ENCODE data around the gene DNAJB9. TPM values are rescaled to one million over a fixed set of nuclear protein-coding genes. Genes with fewer than 3 reads are reported as not detected.

DNAJB9 gene
- total and polyA plus RNA-seq, 2 experiments from 2014 or later: 7.3 to 16.0 TPM

DNA sequence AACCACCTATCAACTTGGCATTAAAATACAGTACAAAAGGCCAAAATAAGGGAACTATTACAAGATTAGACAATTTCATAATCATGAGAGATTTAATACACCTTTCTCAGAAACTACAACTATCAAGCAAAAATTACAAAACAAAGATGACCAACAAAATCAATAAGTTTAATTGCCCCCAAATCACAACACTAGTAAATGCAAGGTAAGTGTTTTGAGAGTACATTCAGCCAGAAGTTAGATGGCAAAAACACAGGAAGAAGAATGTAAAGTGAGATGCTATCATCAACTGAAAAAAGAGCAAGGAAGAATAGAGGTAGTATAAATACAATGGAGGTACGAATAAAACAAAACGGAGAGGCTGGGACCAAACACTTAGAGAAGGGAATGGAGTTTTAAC is 46.9 kb upstream of the DNAJB9 start:
- no peaks in the 10 kb centered on the region for H4K20me1 ChIP-seq (replicated peaks; ENCODE audit: insufficient read depth)
- H2AFZ ChIP-seq: no peak overlapping the region
- peak overlapping the region; percentile 68 for H3K4me2 ChIP-seq
- H3K36me3 ChIP-seq (ENCODE audit: insufficient read depth): no peaks in the 10 kb centered on the region
- H3K36me3 Mint-ChIP-seq (ENCODE audit: low read depth): peaks cover 3% of the 10 kb centered on the region; the same call in 1 of the 3 replicates
- no peak for DNase-seq (ENCODE audit: low spot score)
- H3K9me2 ChIP-seq (ENCODE audit: insufficient read depth): no peaks in the 10 kb centered on the region
- peaks cover 60% of the 10 kb centered on the region for H3K79me2 ChIP-seq (replicated peaks; ENCODE audit: insufficient read depth)
- H3K27me3 ChIP-seq (ENCODE audit: insufficient read depth): no peaks in the 10 kb centered on the region
- no peak overlapping the region; the same call in 2 of the 3 replicates for H3K4me3 Mint-ChIP-seq
- peaks cover 4% of the 10 kb centered on the region for H3K27me3 Mint-ChIP-seq (ENCODE audit: insufficient read depth, low read depth, poor library complexity)
- H3K27ac ChIP-seq (ENCODE audit: low read depth): no peak overlapping the region
- H3F3A ChIP-seq (replicated peaks; ENCODE audit: low read depth): peaks cover 8% of the 10 kb centered on the region; the same call in 1 of the 2 replicates
- no peak for ATAC-seq
- no peaks in the 10 kb centered on the region; the same call in 2 of the 3 replicates for H3K9me3 Mint-ChIP-seq
- H3K4me3 ChIP-seq: peak overlapping the region; percentile 37
- no peak overlapping the region for H3K27ac Mint-ChIP-seq
- TF ChIP-seq EZH2 (IDR thresholded peaks at IDR 0.05; ENCODE audit: low read depth, unreplicated experiment) (no peak), EZH2phosphoT487 (IDR thresholded peaks at IDR 0.05; ENCODE audit: unreplicated experiment) (no peak)
- TF ChIP-seq, protein P1, sequence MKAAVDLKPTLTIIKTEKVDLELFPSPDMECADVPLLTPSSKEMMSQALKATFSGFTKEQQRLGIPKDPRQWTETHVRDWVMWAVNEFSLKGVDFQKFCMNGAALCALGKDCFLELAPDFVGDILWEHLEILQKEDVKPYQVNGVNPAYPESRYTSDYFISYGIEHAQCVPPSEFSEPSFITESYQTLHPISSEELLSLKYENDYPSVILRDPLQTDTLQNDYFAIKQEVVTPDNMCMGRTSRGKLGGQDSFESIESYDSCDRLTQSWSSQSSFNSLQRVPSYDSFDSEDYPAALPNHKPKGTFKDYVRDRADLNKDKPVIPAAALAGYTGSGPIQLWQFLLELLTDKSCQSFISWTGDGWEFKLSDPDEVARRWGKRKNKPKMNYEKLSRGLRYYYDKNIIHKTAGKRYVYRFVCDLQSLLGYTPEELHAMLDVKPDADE (IDR thresholded peaks at IDR 0.05): no peak
- peaks cover 46% of the 10 kb centered on the region for H3K4me1 Mint-ChIP-seq
- peaks cover 47% of the 10 kb centered on the region for H3K4me1 ChIP-seq (ENCODE audit: insufficient read depth)

DNA sequence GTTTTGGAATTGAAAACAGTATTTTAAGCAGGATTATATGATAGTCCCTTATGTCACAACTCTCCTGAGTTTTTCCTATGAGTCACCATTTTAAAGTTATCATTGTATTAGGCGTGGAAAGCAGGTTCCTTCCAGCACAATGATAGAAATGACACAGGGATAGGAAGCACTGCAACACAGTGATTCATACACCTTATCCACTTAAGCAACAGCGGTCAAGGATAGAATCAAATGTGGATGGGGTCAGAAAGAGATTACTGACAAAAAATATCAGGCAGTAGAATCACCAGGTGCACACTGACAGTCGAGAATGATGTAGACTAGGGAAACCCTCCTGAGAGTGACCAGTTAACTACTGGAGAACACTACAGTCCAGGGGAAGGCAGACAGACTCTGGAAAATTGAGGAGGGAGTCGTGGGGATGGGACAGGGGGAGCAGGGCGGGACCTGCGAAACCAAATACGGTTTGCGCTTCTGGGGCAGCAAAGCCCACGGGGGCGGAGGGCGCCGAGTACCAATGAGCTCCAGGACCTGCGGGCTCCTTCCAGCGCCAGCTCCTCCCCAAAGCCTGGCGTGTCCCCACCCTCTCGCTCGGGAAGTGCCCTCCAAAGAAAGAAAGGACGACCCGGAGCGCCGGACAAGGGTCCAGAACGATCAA is 44.2 kb upstream of the DNAJB9 start:
- TF ChIP-seq JUNB (IDR thresholded peaks at IDR 0.05; ENCODE audit: unreplicated experiment): no peak
- peak overlapping the region; percentile 44 for H2AFZ ChIP-seq
- peak overlapping the region; percentile 68 for H3K4me3 ChIP-seq
- Mint-ChIP-seq H3K36me3 (ENCODE audit: low read depth) (no peaks in the 10 kb centered on the region), H3K4me3 (peak overlapping the region; percentile 87), H3K4me1 (peaks cover 43% of the 10 kb centered on the region), H3K27ac (peak overlapping the region; percentile 97), H3K27me3 (ENCODE audit: insufficient read depth, low read depth, poor library complexity) (peaks cover 4% of the 10 kb centered on the region), H3K9me3 (no peaks in the 10 kb centered on the region)
- H3F3A ChIP-seq (replicated peaks; ENCODE audit: low read depth): peaks cover 8% of the 10 kb centered on the region; the same call in 1 of the 2 replicates
- no peaks in the 10 kb centered on the region for H4K20me1 ChIP-seq (replicated peaks; ENCODE audit: insufficient read depth)
- H3K4me1 ChIP-seq (ENCODE audit: insufficient read depth): peaks cover 47% of the 10 kb centered on the region
- H3K9me2 ChIP-seq (ENCODE audit: insufficient read depth): no peaks in the 10 kb centered on the region
- H3K27ac ChIP-seq (ENCODE audit: low read depth): peak overlapping the region; percentile 93
- no peaks in the 10 kb centered on the region for H3K36me3 ChIP-seq (ENCODE audit: insufficient read depth)
- H3K79me2 ChIP-seq (replicated peaks; ENCODE audit: insufficient read depth): peaks cover 43% of the 10 kb centered on the region
- H3K4me2 ChIP-seq: peak overlapping the region; percentile 82
- DNase-seq (ENCODE audit: low spot score) (peak; percentile 85), ATAC-seq (peak; percentile 78)
- no peaks in the 10 kb centered on the region for H3K27me3 ChIP-seq (ENCODE audit: insufficient read depth)

DNA sequence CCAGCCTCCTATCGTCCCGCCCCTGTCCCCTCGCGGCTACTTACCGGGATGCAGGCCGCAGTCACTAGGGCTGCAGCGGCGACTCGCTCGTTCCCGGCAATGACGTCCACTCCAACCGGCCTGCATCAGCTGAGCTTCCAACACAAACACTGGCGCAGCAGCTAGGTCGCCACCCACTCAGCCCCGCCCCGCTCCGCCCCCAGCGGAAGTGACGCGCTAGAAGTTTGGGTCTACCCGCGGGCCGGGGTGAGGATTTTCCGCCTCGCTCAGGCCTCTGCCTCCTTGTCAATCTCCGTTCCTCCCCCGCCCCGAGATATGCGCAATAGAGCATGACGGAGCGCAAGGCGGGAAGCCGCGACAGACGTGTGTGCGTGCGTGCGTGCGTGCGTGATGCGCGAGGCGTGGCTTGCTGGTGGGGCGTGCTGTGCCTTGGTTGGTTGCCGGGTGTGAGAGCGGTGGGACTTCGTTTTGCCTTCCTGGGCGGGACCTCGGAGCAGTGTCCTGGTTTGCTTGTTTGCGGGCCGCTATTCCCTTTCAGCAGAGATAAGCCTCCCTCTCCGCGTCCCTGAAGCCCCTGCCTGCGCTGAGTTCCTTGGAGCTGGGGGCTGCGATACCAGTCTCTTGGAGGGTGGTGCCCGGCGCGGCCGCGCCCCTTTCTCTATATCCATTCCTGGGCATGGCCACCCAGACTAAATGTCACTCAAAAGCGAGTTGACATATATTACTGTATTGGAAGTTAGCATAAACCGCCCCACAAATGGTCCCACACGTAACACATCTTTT is 43.5 kb upstream of the DNAJB9 start, which contains the start of gene PNPLA8:
Gene PNPLA8, minus strand, starts transcription at position 151 of the 783 bp plus-strand sequence. CDS start 10,644 bp downstream, outside the sequence.
- H3K36me3 Mint-ChIP-seq (ENCODE audit: low read depth): no peaks in the 10 kb centered on the region
- peaks cover 4% of the 10 kb centered on the region for H3K27me3 Mint-ChIP-seq (ENCODE audit: insufficient read depth, low read depth, poor library complexity)
- Histone ChIP-seq H3K27ac (ENCODE audit: low read depth) (peak within 1 kb of the TSS; percentile 93), H2AFZ (peak within 1 kb of the TSS; percentile 86), H3K9me2 (ENCODE audit: insufficient read depth) (no peaks in the 10 kb centered on the region), H3K4me1 (ENCODE audit: insufficient read depth) (peaks cover 45% of the 10 kb centered on the region), H3K79me2 (replicated peaks; ENCODE audit: insufficient read depth) (peaks cover 38% of the 10 kb centered on the region), H3K27me3 (ENCODE audit: insufficient read depth) (no peaks in the 10 kb centered on the region), H3K36me3 (ENCODE audit: insufficient read depth) (no peaks in the 10 kb centered on the region), H3K4me2 (peak within 1 kb of the TSS; percentile 95), H3K4me3 (peak within 1 kb of the TSS; percentile 68), H4K20me1 (replicated peaks; ENCODE audit: insufficient read depth) (no peaks in the 10 kb centered on the region), H3F3A (replicated peaks; ENCODE audit: low read depth) (peaks cover 8% of the 10 kb centered on the region; the same call in 1 of the 2 replicates)
- H3K4me3 Mint-ChIP-seq: peak within 1 kb of the TSS; percentile 87
- DNase-seq (ENCODE audit: low spot score): peak; percentile 100
- H3K9me3 Mint-ChIP-seq: no peaks in the 10 kb centered on the region
- peaks cover 39% of the 10 kb centered on the region for H3K4me1 Mint-ChIP-seq
- ATAC-seq: peak; percentile 86
- peak within 1 kb of the TSS; percentile 97 for H3K27ac Mint-ChIP-seq
- TF ChIP-seq EZH2phosphoT487 (IDR thresholded peaks at IDR 0.05; ENCODE audit: unreplicated experiment): no peak
- TF ChIP-seq, protein P2, sequence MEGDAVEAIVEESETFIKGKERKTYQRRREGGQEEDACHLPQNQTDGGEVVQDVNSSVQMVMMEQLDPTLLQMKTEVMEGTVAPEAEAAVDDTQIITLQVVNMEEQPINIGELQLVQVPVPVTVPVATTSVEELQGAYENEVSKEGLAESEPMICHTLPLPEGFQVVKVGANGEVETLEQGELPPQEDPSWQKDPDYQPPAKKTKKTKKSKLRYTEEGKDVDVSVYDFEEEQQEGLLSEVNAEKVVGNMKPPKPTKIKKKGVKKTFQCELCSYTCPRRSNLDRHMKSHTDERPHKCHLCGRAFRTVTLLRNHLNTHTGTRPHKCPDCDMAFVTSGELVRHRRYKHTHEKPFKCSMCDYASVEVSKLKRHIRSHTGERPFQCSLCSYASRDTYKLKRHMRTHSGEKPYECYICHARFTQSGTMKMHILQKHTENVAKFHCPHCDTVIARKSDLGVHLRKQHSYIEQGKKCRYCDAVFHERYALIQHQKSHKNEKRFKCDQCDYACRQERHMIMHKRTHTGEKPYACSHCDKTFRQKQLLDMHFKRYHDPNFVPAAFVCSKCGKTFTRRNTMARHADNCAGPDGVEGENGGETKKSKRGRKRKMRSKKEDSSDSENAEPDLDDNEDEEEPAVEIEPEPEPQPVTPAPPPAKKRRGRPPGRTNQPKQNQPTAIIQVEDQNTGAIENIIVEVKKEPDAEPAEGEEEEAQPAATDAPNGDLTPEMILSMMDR (conservative IDR thresholded peaks at IDR 0.05; ENCODE audit: low read depth in 2 of 2): no peak
- peak; percentile 91 for TF ChIP-seq CREB1 (CRISPR knock-in tag; IDR thresholded peaks at IDR 0.05; ENCODE audit: low read depth)
- TF ChIP-seq POLR2AphosphoS5 (IDR thresholded peaks at IDR 0.05; ENCODE audit: low read depth): peak; percentile 80
